ENCODE data around the gene CCDC181.

Gene CCDC181

DNA sequence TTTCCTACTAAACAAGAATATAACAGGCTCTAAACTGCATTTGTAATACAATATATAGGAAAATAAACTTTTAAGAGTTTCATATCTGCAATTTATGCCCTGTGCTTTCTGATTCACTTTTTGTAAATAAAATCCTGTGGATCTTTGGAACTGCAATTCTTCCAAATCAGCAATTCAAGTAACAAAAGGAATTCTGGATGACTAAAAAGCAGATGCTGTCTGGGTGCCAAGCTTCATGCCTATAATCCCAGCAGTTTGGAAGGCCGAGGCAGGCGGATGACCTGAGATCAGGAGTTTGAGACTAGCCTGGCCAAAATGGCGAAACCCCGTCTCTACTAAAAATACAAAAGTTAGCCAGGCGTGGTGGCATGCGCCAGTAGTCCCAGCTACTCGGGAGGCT is 66.0 kb downstream of the CCDC181 start:
- H3K36me3 ChIP-seq (ENCODE audit: control insufficient read depth, low read depth, low read length): no peaks in the 10 kb centered on the region
- H3K27me3 ChIP-seq (ENCODE audit: control insufficient read depth, insufficient read depth, low read length): no peaks in the 10 kb centered on the region
- H3K9me3 ChIP-seq (ENCODE audit: control insufficient read depth, low read depth, low read length): no peaks in the 10 kb centered on the region
- H3K27ac ChIP-seq (ENCODE audit: low read length): no peak overlapping the region
- no peaks in the 10 kb centered on the region for H3K4me1 ChIP-seq (ENCODE audit: control insufficient read depth, low read depth, low read length)
- H3K9ac ChIP-seq (ENCODE audit: low read length): no peak overlapping the region
- no peak overlapping the region for H3K4me3 ChIP-seq (ENCODE audit: low read length)

DNA sequence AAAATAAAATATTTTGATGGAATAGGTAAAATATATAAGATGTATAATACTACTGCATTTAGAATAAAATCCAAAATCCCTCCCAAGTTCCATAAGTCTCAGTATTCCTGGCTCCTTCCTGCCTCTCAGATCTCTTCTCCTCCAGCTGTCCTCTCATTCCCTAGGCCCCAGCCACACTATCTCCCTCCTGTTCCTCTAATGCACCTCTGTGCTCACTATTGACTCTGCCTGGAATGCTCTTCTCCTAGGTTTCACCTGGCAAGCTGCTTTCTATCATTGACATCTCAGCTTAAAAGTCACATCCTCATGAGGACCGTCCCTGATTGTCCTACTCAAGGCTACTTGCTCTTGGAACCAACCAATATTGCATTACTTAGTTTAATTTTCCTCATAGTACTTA is 66.9 kb downstream of the CCDC181 start:
- no peak overlapping the region for H3K9ac ChIP-seq (ENCODE audit: low read length)
- no peak overlapping the region for H3K27ac ChIP-seq (ENCODE audit: low read length)
- no peak overlapping the region for H3K4me3 ChIP-seq (ENCODE audit: low read length)
- H3K4me1 ChIP-seq (ENCODE audit: control insufficient read depth, low read depth, low read length): no peaks in the 10 kb centered on the region
- no peaks in the 10 kb centered on the region for H3K27me3 ChIP-seq (ENCODE audit: control insufficient read depth, insufficient read depth, low read length)
- no peaks in the 10 kb centered on the region for H3K36me3 ChIP-seq (ENCODE audit: control insufficient read depth, low read depth, low read length)
- H3K9me3 ChIP-seq (ENCODE audit: control insufficient read depth, low read depth, low read length): no peaks in the 10 kb centered on the region

DNA sequence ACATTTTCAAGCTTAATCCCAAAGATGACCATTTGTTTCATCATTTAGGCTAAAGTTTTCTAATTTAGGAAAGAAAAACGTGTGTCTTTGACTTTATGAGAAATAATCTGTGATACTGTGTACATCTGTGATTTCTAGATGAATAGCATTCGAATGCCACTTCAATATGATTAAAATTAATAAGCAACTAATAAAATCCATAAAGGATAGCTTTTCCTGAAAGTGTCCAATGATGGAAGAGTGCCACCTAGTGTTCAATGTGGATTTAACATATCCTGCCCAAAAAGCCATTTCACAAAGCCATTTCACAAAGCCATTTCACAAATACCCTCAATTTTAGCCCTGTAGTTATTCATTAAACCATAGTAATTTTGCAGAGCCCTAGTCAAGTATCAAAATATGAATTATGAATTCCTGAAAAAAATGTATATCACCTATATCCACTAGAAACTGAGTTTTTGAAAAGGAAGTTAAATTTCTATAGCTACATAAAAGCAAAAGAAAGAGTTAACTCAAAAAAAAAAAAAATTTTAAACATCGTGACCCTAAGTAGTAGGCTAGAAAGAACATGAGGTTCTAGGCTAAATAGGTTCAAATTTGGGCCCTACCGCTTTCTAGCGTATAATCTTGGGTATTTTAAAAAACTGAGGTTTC is 78.8 kb downstream of the CCDC181 start:
- H3K4me1 ChIP-seq (ENCODE audit: control insufficient read depth, low read depth, low read length): no peaks in the 10 kb centered on the region
- no peak overlapping the region for H3K27ac ChIP-seq (ENCODE audit: low read length)
- no peaks in the 10 kb centered on the region for H3K36me3 ChIP-seq (ENCODE audit: control insufficient read depth, low read depth, low read length)
- no peaks in the 10 kb centered on the region for H3K27me3 ChIP-seq (ENCODE audit: control insufficient read depth, insufficient read depth, low read length)
- H3K4me3 ChIP-seq (ENCODE audit: low read length): no peak overlapping the region
- no peak overlapping the region for H3K9ac ChIP-seq (ENCODE audit: low read length)
- no peaks in the 10 kb centered on the region for H3K9me3 ChIP-seq (ENCODE audit: control insufficient read depth, low read depth, low read length)

GRCh38 chr1:169347688-169348382 is 79.4 kb downstream of the CCDC181 start:
- H3K4me3 ChIP-seq (ENCODE audit: low read length): no peak overlapping the region
- H3K36me3 ChIP-seq (ENCODE audit: control insufficient read depth, low read depth, low read length): no peaks in the 10 kb centered on the region
- H3K4me1 ChIP-seq (ENCODE audit: control insufficient read depth, low read depth, low read length): no peaks in the 10 kb centered on the region
- H3K9me3 ChIP-seq (ENCODE audit: control insufficient read depth, low read depth, low read length): no peaks in the 10 kb centered on the region
- H3K27me3 ChIP-seq (ENCODE audit: control insufficient read depth, insufficient read depth, low read length): no peaks in the 10 kb centered on the region
- H3K9ac ChIP-seq (ENCODE audit: low read length): no peak overlapping the region
- no peak overlapping the region for H3K27ac ChIP-seq (ENCODE audit: low read length)

- Histone ChIP-seq H3K27ac (ENCODE audit: low read length) (no peak overlapping the region), H3K9ac (ENCODE audit: low read length) (no peak overlapping the region), H3K4me3 (ENCODE audit: low read length) (no peak overlapping the region), H3K9me3 (ENCODE audit: control insufficient read depth, low read depth, low read length) (peaks cover 3% of the 10 kb centered on the region), H3K27me3 (ENCODE audit: control insufficient read depth, insufficient read depth, low read length) (no peaks in the 10 kb centered on the region), H3K36me3 (ENCODE audit: control insufficient read depth, low read depth, low read length) (no peaks in the 10 kb centered on the region), H3K4me1 (ENCODE audit: control insufficient read depth, low read depth, low read length) (no peaks in the 10 kb centered on the region)
Observed at GRCh38 chr1:169346036-169346589, 81.2 kb downstream of the CCDC181 start.

DNA sequence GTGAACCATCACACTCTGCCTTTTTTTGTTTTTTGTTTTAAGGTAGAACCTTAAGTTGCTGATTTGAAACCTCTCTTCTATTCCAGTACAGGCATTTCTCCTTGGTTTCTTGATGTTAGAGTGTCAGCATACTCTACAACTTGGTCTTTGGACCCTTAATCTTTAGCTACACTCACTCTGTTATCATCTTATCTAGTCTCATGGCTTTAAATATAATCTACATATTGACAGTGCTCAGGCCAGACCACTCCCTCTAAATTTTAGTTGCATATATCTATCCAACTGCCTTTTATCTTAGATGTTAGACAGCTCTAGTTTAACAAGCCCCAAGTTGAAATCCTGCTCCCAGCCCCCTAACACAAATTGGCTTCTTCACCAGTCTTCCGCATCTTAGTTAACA is 81.8 kb downstream of the CCDC181 start:
- H3K9me3 ChIP-seq (ENCODE audit: control insufficient read depth, low read depth, low read length): peaks cover 3% of the 10 kb centered on the region
- H3K4me1 ChIP-seq (ENCODE audit: control insufficient read depth, low read depth, low read length): no peaks in the 10 kb centered on the region
- H3K27ac ChIP-seq (ENCODE audit: low read length): no peak overlapping the region
- no peaks in the 10 kb centered on the region for H3K36me3 ChIP-seq (ENCODE audit: control insufficient read depth, low read depth, low read length)
- no peak overlapping the region for H3K9ac ChIP-seq (ENCODE audit: low read length)
- H3K27me3 ChIP-seq (ENCODE audit: control insufficient read depth, insufficient read depth, low read length): no peaks in the 10 kb centered on the region
- no peak overlapping the region for H3K4me3 ChIP-seq (ENCODE audit: low read length)

Data from iPS-18a (cell line).